Keratinocyte (primary cell): ENCODE results near the gene ZBTB32. TPM values are rescaled to one million over a fixed set of nuclear protein-coding genes. Genes with fewer than 3 reads are reported as not detected.

Source experiments
- DNase-seq: peaks from one replicate; pipeline ENCODE4 v3.0.0-alpha.2; 2011; ENCODE audit warnings: low read depth, missing footprints, low spot score
- FAIRE-seq: peaks from 2 replicates; lab custom pipeline; 2011; peaks lifted over from hg19 to GRCh38; lab: Jason Lieb, UNC
- H2AFZ ChIP-seq: 2 replicates; pipeline ENCODE4 v1.6.0; 2012; ENCODE audit warnings: low read length, control low read depth, inconsistent platforms; ENCODE audit not compliant: control insufficient read depth
- H3K27ac ChIP-seq: 2 replicates; pipeline ENCODE4 v1.5.1; 2011; ENCODE audit warnings: low read length; ENCODE audit not compliant: control insufficient read depth, insufficient read depth
- H3K27me3 ChIP-seq: 3 replicates; pipeline ENCODE4 v1.6.0; 2011; ENCODE audit warnings: low read length; ENCODE audit not compliant: control insufficient read depth, insufficient read depth; ENCODE audit errors: extremely low read depth
- H3K36me3 ChIP-seq, 2 experiments: 2 replicates in 1 of 2; 3 replicates in 1 of 2; pipeline ENCODE4 v1.5.1; 2011; ENCODE audit warnings: low read length in 2 of 2, mild to moderate bottlenecking in 1 of 2; ENCODE audit not compliant: control insufficient read depth in 2 of 2, insufficient read depth in 2 of 2; ENCODE audit errors: extremely low read depth in 1 of 2
- H3K4me1 ChIP-seq: 3 replicates; pipeline ENCODE4 v1.5.1; 2011; ENCODE audit warnings: low read length; ENCODE audit not compliant: control insufficient read depth, insufficient read depth; ENCODE audit errors: extremely low read depth
- H3K4me2 ChIP-seq: 3 replicates; pipeline ENCODE4 v1.6.0; 2011; ENCODE audit warnings: low read depth, low read length; ENCODE audit not compliant: control insufficient read depth, insufficient read depth; ENCODE audit errors: extremely low read depth
- H3K4me3 ChIP-seq, 3 experiments: fragments of 200-600 bp in 1 of 3; sonication (generic) in 1 of 3; 2 replicates in 2 of 3; 3 replicates in 1 of 3; pipeline ENCODE4 v1.5.1; 2011 to 2016; ENCODE audit warnings: low read length in 3 of 3, mild to moderate bottlenecking in 3 of 3, control low read depth in 2 of 3, inconsistent platforms in 1 of 3, low read depth in 1 of 3, mixed read lengths in 1 of 3, mixed run types in 1 of 3, moderate library complexity in 1 of 3; ENCODE audit not compliant: control insufficient read depth in 2 of 3, insufficient read depth in 2 of 3; ENCODE audit errors: extremely low read depth in 1 of 3
- H3K79me2 ChIP-seq: 2 replicates; pipeline ENCODE4 v1.6.0; 2012; ENCODE audit warnings: low read length; ENCODE audit not compliant: control insufficient read depth, insufficient read depth
- H3K9ac ChIP-seq: 3 replicates; pipeline ENCODE4 v1.6.0; 2011; ENCODE audit warnings: low read length; ENCODE audit not compliant: control insufficient read depth, insufficient read depth; ENCODE audit errors: extremely low read depth
- H3K9me1 ChIP-seq: 3 replicates; pipeline ENCODE4 v1.6.0; 2011; ENCODE audit warnings: low read length; ENCODE audit not compliant: control insufficient read depth, insufficient read depth; ENCODE audit errors: extremely low read depth
- H3K9me3 ChIP-seq: 2 replicates; pipeline ENCODE4 v1.5.1; 2012; ENCODE audit warnings: low read depth, low read length; ENCODE audit not compliant: control insufficient read depth
- H4K20me1 ChIP-seq: 3 replicates; pipeline ENCODE4 v1.6.0; 2011; ENCODE audit warnings: low read length; ENCODE audit not compliant: control insufficient read depth, insufficient read depth; ENCODE audit errors: extremely low read depth
- CTCF ChIP-seq, 3 experiments: IDR thresholded peaks in 1 of 3; conservative IDR thresholded peaks in 1 of 3; optimal IDR thresholded peaks in 1 of 3; 2 replicates in 2 of 3; 3 replicates in 1 of 3; pipeline versions ENCODE3 to v1.5.1; 2011; ENCODE audit warnings: low read length in 3 of 3, mild to moderate bottlenecking in 3 of 3, moderate library complexity in 2 of 3, control low read depth in 1 of 3, inconsistent platforms in 1 of 3; ENCODE audit not compliant: insufficient read depth in 2 of 3; ENCODE audit errors: extremely low read depth in 1 of 3
- EZH2 ChIP-seq: IDR thresholded peaks from one replicate; pipeline ENCODE4 v1.6.1; 2012; ENCODE audit warnings: inconsistent platforms, mild to moderate bottlenecking, low read length, moderate library complexity
- dilution Hi-C: fragments of 300-500 bp; cut with MboI; formaldehyde crosslinking; loops from one replicate; pipeline ENCODE4 v1.7.0; 2020; ENCODE audit warnings: low sequenced_read_pairs; ENCODE audit not compliant: extremely low pct_ligation_motif_present
- polyA plus RNA-seq, 5 experiments: library from polyadenylated mRNA; depleted of rRNA in 3 of 5; stranded (reverse) in 3 of 5; stranded (forward) in 1 of 5; unstranded in 1 of 5; fragments of >200 nt; gene quantifications; 1 replicate in 1 of 5; 2 replicates in 3 of 5; 3 replicates in 1 of 5; pipeline versions ENCODE4 v1.2.1 to v1.2.3, GENCODE V29; 2011 to 2012; ENCODE audit warnings: missing spikeins in 2 of 5, low read depth in 1 of 5, low replicate concordance in 1 of 5

The ZBTB32 gene
- polyA plus RNA-seq, 1 donor (not counting 4 experiments of a cell fraction or from before 2014, with no cell fraction given), result not detected

GRCh38 chr19:35764432-35765315, 60.3 kb downstream of the ZBTB32 start:
- H3K9me1 ChIP-seq, result no peaks in the 10 kb centered on the region
- H3K27me3 ChIP-seq, result no peaks in the 10 kb centered on the region
- H3K9me3 ChIP-seq, result no peaks in the 10 kb centered on the region
- no peak overlapping the region for H3K4me2 ChIP-seq
- H3K27ac ChIP-seq, result no peak overlapping the region
- no peak overlapping the region for H3K4me3 ChIP-seq
- H3K36me3 ChIP-seq, result peaks cover 9 to 22% of the 10 kb centered on the region in 2 experiments
- peaks cover 3% of the 10 kb centered on the region for H3K4me1 ChIP-seq
- peaks cover 8% of the 10 kb centered on the region for H3K79me2 ChIP-seq
- DNase-seq (no peak), FAIRE-seq (no peak)
- dilution Hi-C loops, result no loop called here
- no peaks in the 10 kb centered on the region for H4K20me1 ChIP-seq
- H3K9ac ChIP-seq, result no peak overlapping the region
- H2AFZ ChIP-seq, result no peak overlapping the region
- TF ChIP-seq EZH2 (no peak), CTCF (optimal IDR thresholded peaks at IDR 0.05 in 1 of 3, IDR thresholded peaks at IDR 0.05 in 1 of 3, conservative IDR thresholded peaks at IDR 0.05 in 1 of 3; ENCODE audit: extremely low read depth in 1 of 3, insufficient read depth in 2 of 3, low read length in 3 of 3) (no peak)

Other genes with a start within 250 kb of the ZBTB32 start
- 53.5 to 188 TPM (median 85.4 TPM) in 3 replicates for gene KRTDAP, start 214.1 kb upstream of the ZBTB32 start, polyA plus RNA-seq
- 235 to 251 TPM (median 238 TPM) in 3 replicates for gene DMKN, start 190.9 kb upstream of the ZBTB32 start, polyA plus RNA-seq
- 28.8 to 59.0 TPM (median 49.0 TPM) in 3 replicates for gene SBSN, start 176.2 kb upstream of the ZBTB32 start, polyA plus RNA-seq
- gene GAPDHS, start 171.1 kb upstream of the ZBTB32 start, polyA plus RNA-seq, result 0.08 TPM in 1 of 3 replicates, not detected in the others
- gene TMEM147, start 158.9 kb upstream of the ZBTB32 start, polyA plus RNA-seq, result 130 to 206 TPM (median 134 TPM) in 3 replicates
- gene ATP4A, start 140.9 kb upstream of the ZBTB32 start, polyA plus RNA-seq, result not detected in 3 replicates
- gene PMIS2, start 118.4 kb upstream of the ZBTB32 start, polyA plus RNA-seq, result not detected in 3 replicates
- gene HAUS5, start 91.8 kb upstream of the ZBTB32 start, polyA plus RNA-seq, result 3.1 to 3.7 TPM (median 3.5 TPM) in 3 replicates
- 29.8 to 40.8 TPM (median 30.4 TPM) in 3 replicates for gene RBM42, start 75.5 kb upstream of the ZBTB32 start, polyA plus RNA-seq
- gene ETV2, start 62.8 kb upstream of the ZBTB32 start, polyA plus RNA-seq, result 0.14 to 0.99 TPM (median 0.43 TPM) in 3 replicates
- 509 to 705 TPM (median 560 TPM) in 3 replicates for gene COX6B1, start 56.2 kb upstream of the ZBTB32 start, polyA plus RNA-seq
- gene UPK1A, start 38.0 kb upstream of the ZBTB32 start, polyA plus RNA-seq, result 0.05 to 0.15 TPM (median 0.09 TPM) in 3 replicates
- gene KMT2B, start 13.4 kb downstream of the ZBTB32 start, polyA plus RNA-seq, result 7.7 to 16.7 TPM (median 8.8 TPM) in 3 replicates
- 0.27 to 1.2 TPM (median 0.34 TPM) in 3 replicates for gene IGFLR1, start 37.9 kb downstream of the ZBTB32 start, polyA plus RNA-seq
- gene U2AF1L4, start 40.9 kb downstream of the ZBTB32 start, polyA plus RNA-seq, result 8.9 to 14.7 TPM (median 11.4 TPM) in 3 replicates
- 36.2 to 53.8 TPM (median 49.7 TPM) in 3 replicates for gene PSENEN, start 41.1 kb downstream of the ZBTB32 start, polyA plus RNA-seq
- 6.7 to 11.8 TPM (median 9.2 TPM) in 3 replicates for gene LIN37, start 44.0 kb downstream of the ZBTB32 start, polyA plus RNA-seq
- gene HSPB6, start 52.5 kb downstream of the ZBTB32 start, polyA plus RNA-seq, result not detected in 3 replicates
- gene PROSER3, start 53.6 kb downstream of the ZBTB32 start, polyA plus RNA-seq, result 5.3 to 15.5 TPM (median 5.5 TPM) in 3 replicates
- 0.23 to 0.93 TPM (median 0.49 TPM) in 3 replicates for gene ARHGAP33, start 71.0 kb downstream of the ZBTB32 start, polyA plus RNA-seq
- gene PRODH2, start 108.3 kb downstream of the ZBTB32 start, polyA plus RNA-seq, result not detected in 3 replicates
- not detected in 3 replicates for gene NPHS1, start 147.9 kb downstream of the ZBTB32 start, polyA plus RNA-seq
- gene KIRREL2, start 152.4 kb downstream of the ZBTB32 start, polyA plus RNA-seq, result 0.02 TPM in 1 of 3 replicates, not detected in the others
- gene APLP1, start 164.0 kb downstream of the ZBTB32 start, polyA plus RNA-seq, result 0.50 to 0.95 TPM (median 0.66 TPM) in 3 replicates
- gene NFKBID, start 196.0 kb downstream of the ZBTB32 start, polyA plus RNA-seq, result 3.9 to 6.0 TPM (median 5.0 TPM) in 3 replicates
- 0.19 to 0.30 TPM (median 0.25 TPM) in 3 replicates for gene HCST, start 198.0 kb downstream of the ZBTB32 start, polyA plus RNA-seq
- gene TYROBP, start 203.7 kb downstream of the ZBTB32 start, polyA plus RNA-seq, result not detected in 3 replicates
- gene LRFN3, start 231.8 kb downstream of the ZBTB32 start, polyA plus RNA-seq, result 0.73 to 6.1 TPM (median 0.90 TPM) in 3 replicates